Loucy (cell line): ENCODE results near the gene NSUN5.

Experiments
- H2AFZ ChIP-seq: fragments of 200-600 bp; sonication (generic); 2 replicates; pipeline ENCODE4 v1.6.0; 2016; ENCODE audit warnings: antibody characterized with exemption, mild to moderate bottlenecking, low read length, moderate library complexity
- H3F3A ChIP-seq: fragments of 200-600 bp; 2 replicates; pipeline ENCODE4 v1.6.0; 2016; ENCODE audit warnings: antibody characterized with exemption, low read depth, mild to moderate bottlenecking
- H3K27me3 ChIP-seq: fragments of 200-600 bp; sonication (generic); 2 replicates; pipeline ENCODE4 v1.6.1; 2014; ENCODE audit warnings: low read length, mild to moderate bottlenecking; ENCODE audit not compliant: insufficient read depth, poor library complexity, severe bottlenecking
- H3K36me3 ChIP-seq: fragments of 200-600 bp; sonication (generic); 2 replicates; pipeline ENCODE4 v1.6.1; 2016; ENCODE audit warnings: low read length; ENCODE audit not compliant: insufficient read depth
- H3K4me1 ChIP-seq: fragments of 200-600 bp; sonication (generic); 2 replicates; pipeline ENCODE4 v1.5.1; 2014; ENCODE audit warnings: low read length, mild to moderate bottlenecking; ENCODE audit not compliant: insufficient read depth, poor library complexity, severe bottlenecking
- H3K4me2 ChIP-seq: fragments of 200-600 bp; sonication (generic); 2 replicates; pipeline ENCODE4 v1.6.0; 2014; ENCODE audit warnings: antibody characterized with exemption, low read length, low read depth, mild to moderate bottlenecking; ENCODE audit not compliant: poor library complexity, severe bottlenecking
- H3K4me3 ChIP-seq: fragments of 200-600 bp; sonication (generic); 2 replicates; pipeline ENCODE4 v1.5.1; 2014; ENCODE audit warnings: low read length, mild to moderate bottlenecking, mixed read lengths; ENCODE audit not compliant: poor library complexity, severe bottlenecking
- H3K79me2 ChIP-seq: fragments of 200-600 bp; sonication (generic); 2 replicates; pipeline ENCODE4 v1.6.1; 2014; ENCODE audit warnings: low read length; ENCODE audit not compliant: insufficient read depth
- H3K9ac ChIP-seq: fragments of 200-600 bp; sonication (generic); 2 replicates; pipeline ENCODE4 v1.6.0; 2014; ENCODE audit warnings: mild to moderate bottlenecking, low read depth, low read length, moderate library complexity; ENCODE audit not compliant: poor library complexity, severe bottlenecking
- H3K9me2 ChIP-seq: fragments of 200-600 bp; sonication (generic); replicated peaks from 2 replicates; pipeline ENCODE4 v1.6.1; 2016; ENCODE audit warnings: low read depth, low read length, mixed read lengths
- H3K9me3 ChIP-seq: fragments of 200-600 bp; sonication (generic); 2 replicates; pipeline ENCODE4 v1.6.1; 2014; ENCODE audit warnings: mild to moderate bottlenecking, antibody characterized with exemption, low read length, low read depth; ENCODE audit not compliant: insufficient read depth
- H4K20me1 ChIP-seq: fragments of 200-600 bp; sonication (generic); 2 replicates; pipeline ENCODE4 v1.6.0; 2014; ENCODE audit warnings: antibody characterized with exemption, low read length, mild to moderate bottlenecking; ENCODE audit not compliant: insufficient read depth, poor library complexity, severe bottlenecking
- EZH2phosphoT487 ChIP-seq: fragments of 200-600 bp; IDR thresholded peaks from 2 replicates; pipeline ENCODE4 v1.6.1; 2018; ENCODE audit warnings: antibody characterized with exemption, mild to moderate bottlenecking, moderate library complexity, borderline replicate concordance
- TF ChIP-seq, protein P1 (sequence below): fragments of 200-600 bp; sonication (generic); conservative IDR thresholded peaks from 2 replicates; pipeline ENCODE4 v1.5.1; 2014; ENCODE audit warnings: mild to moderate bottlenecking, antibody characterized with exemption, low read length

Gene NSUN5

DNA sequence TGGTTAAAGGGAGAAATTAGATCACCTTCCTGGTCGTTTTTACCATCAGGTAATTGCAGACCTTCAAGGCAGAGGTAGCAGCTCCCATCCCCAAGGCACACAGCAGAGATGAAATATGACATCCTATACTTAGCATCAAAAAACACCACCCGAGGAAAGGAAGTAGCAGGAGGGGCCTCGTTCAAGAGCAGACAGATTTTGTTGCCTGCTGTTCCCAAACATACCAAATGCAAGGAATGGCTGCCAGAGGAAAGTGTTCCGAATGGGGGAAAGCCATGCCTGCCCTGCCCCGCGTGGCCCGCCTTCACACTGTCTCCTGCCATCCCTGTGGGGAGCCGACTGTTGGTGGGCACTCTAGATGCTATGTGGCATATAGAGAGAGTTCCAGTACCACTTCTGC is 37.3 kb upstream of the NSUN5 start:
- H2AFZ ChIP-seq = no peak overlapping the region
- H3F3A ChIP-seq = no peaks in the 10 kb centered on the region
- H3K9ac ChIP-seq = no peak overlapping the region
- no peaks in the 10 kb centered on the region for H3K4me1 ChIP-seq
- no peak overlapping the region for H3K4me2 ChIP-seq
- H3K79me2 ChIP-seq = no peaks in the 10 kb centered on the region
- no peak for TF ChIP-seq EZH2phosphoT487
- TF ChIP-seq, protein P1, sequence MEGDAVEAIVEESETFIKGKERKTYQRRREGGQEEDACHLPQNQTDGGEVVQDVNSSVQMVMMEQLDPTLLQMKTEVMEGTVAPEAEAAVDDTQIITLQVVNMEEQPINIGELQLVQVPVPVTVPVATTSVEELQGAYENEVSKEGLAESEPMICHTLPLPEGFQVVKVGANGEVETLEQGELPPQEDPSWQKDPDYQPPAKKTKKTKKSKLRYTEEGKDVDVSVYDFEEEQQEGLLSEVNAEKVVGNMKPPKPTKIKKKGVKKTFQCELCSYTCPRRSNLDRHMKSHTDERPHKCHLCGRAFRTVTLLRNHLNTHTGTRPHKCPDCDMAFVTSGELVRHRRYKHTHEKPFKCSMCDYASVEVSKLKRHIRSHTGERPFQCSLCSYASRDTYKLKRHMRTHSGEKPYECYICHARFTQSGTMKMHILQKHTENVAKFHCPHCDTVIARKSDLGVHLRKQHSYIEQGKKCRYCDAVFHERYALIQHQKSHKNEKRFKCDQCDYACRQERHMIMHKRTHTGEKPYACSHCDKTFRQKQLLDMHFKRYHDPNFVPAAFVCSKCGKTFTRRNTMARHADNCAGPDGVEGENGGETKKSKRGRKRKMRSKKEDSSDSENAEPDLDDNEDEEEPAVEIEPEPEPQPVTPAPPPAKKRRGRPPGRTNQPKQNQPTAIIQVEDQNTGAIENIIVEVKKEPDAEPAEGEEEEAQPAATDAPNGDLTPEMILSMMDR = no peak
- H3K9me2 ChIP-seq = no peaks in the 10 kb centered on the region
- H3K9me3 ChIP-seq = no peaks in the 10 kb centered on the region
- H4K20me1 ChIP-seq = no peaks in the 10 kb centered on the region
- H3K27me3 ChIP-seq = no peaks in the 10 kb centered on the region
- no peak overlapping the region for H3K4me3 ChIP-seq
- no peaks in the 10 kb centered on the region for H3K36me3 ChIP-seq

DNA sequence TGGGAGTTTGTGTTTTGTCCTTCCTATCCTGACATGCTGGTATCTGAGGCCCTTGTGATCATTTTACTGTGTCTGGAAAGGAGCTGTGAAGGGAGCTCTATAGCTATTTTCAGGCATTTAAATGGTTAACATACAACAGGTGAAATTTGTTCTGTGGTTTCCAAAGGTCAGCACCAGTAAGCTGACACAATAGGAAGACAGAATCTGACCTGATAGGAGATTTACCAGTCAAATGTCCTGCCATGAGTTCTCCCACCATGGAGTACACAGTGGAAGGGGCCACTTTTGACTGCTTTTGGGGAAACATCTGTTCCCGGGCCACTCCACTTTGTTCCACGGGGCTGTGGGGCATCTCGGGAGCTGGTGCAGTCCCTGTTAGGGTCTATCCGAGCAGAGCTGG is 36.9 kb upstream of the NSUN5 start:
- no peak for TF ChIP-seq EZH2phosphoT487
- TF ChIP-seq, protein P1 = no peak
- Histone ChIP-seq H3K4me1 (no peaks in the 10 kb centered on the region), H3F3A (no peaks in the 10 kb centered on the region), H3K4me2 (no peak overlapping the region), H3K9ac (no peak overlapping the region), H3K36me3 (no peaks in the 10 kb centered on the region), H2AFZ (no peak overlapping the region), H3K79me2 (no peaks in the 10 kb centered on the region), H3K9me3 (no peaks in the 10 kb centered on the region), H3K4me3 (no peak overlapping the region), H3K27me3 (no peaks in the 10 kb centered on the region), H4K20me1 (no peaks in the 10 kb centered on the region), H3K9me2 (no peaks in the 10 kb centered on the region)

DNA sequence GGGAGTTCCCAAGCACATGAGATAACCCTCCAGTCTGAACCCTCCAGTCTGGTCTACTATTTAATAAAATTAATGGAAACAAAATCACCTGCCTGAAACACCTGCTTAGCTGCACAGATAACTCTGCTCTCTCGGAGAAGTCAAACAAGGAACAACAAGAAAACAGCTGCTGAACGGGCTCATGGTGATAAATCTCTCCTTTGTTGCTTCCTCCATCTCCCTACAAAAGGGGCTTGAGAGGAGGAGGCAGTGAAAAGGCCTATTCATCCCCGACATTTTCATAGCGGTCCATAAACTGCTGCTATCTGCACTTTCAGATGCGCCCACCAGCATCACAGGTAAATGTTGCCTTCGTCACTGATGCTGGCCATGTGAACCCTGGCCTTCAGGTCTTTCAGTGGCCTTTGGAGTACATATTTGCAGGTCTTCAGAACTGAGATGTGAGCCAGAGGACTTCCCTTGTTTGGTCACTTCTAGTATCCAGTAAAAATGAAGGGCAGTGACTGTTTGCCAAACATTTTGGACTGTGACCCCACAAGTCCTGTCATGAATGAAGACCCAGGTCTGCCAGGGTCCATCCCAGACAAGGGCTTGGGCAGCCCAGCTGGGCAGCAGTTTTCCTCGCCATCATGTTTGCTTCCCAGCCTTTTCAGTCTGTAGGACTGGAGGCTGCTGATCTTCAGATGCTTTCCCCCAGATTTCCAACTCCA is 35.2 kb upstream of the NSUN5 start:
- TF ChIP-seq, protein P1 = no peak
- no peak for TF ChIP-seq EZH2phosphoT487
- H3F3A ChIP-seq = no peaks in the 10 kb centered on the region
- H3K9ac ChIP-seq = no peak overlapping the region
- no peaks in the 10 kb centered on the region for H3K9me3 ChIP-seq
- H3K9me2 ChIP-seq = no peaks in the 10 kb centered on the region
- no peaks in the 10 kb centered on the region for H3K79me2 ChIP-seq
- H3K36me3 ChIP-seq = no peaks in the 10 kb centered on the region
- H3K27me3 ChIP-seq = no peaks in the 10 kb centered on the region
- H3K4me1 ChIP-seq = no peaks in the 10 kb centered on the region
- H3K4me2 ChIP-seq = no peak overlapping the region
- H4K20me1 ChIP-seq = no peaks in the 10 kb centered on the region
- H3K4me3 ChIP-seq = no peak overlapping the region
- no peak overlapping the region for H2AFZ ChIP-seq
